GM19099 (cell line): Measurements from ENCODE around the gene PCDHA10.

Experiments used
- POLR2A ChIP-seq: IDR thresholded peaks from 3 replicates; pipeline ENCODE4 v1.6.1; 2011; ENCODE audit warnings: low read depth; ENCODE audit not compliant: insufficient read length; ENCODE audit errors: extremely low read depth

PCDHA10 gene, protein sequence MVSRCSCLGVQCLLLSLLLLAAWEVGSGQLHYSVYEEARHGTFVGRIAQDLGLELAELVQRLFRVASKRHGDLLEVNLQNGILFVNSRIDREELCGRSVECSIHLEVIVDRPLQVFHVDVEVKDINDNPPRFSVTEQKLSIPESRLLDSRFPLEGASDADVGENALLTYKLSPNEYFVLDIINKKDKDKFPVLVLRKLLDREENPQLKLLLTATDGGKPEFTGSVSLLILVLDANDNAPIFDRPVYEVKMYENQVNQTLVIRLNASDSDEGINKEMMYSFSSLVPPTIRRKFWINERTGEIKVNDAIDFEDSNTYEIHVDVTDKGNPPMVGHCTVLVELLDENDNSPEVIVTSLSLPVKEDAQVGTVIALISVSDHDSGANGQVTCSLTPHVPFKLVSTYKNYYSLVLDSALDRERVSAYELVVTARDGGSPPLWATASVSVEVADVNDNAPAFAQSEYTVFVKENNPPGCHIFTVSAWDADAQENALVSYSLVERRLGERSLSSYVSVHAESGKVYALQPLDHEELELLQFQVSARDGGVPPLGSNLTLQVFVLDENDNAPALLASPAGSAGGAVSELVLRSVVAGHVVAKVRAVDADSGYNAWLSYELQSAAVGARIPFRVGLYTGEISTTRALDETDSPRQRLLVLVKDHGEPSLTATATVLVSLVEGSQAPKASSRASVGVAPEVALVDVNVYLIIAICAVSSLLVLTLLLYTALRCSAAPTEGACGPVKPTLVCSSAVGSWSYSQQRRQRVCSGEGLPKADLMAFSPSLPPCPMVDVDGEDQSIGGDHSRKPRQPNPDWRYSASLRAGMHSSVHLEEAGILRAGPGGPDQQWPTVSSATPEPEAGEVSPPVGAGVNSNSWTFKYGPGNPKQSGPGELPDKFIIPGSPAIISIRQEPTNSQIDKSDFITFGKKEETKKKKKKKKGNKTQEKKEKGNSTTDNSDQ

DNA sequence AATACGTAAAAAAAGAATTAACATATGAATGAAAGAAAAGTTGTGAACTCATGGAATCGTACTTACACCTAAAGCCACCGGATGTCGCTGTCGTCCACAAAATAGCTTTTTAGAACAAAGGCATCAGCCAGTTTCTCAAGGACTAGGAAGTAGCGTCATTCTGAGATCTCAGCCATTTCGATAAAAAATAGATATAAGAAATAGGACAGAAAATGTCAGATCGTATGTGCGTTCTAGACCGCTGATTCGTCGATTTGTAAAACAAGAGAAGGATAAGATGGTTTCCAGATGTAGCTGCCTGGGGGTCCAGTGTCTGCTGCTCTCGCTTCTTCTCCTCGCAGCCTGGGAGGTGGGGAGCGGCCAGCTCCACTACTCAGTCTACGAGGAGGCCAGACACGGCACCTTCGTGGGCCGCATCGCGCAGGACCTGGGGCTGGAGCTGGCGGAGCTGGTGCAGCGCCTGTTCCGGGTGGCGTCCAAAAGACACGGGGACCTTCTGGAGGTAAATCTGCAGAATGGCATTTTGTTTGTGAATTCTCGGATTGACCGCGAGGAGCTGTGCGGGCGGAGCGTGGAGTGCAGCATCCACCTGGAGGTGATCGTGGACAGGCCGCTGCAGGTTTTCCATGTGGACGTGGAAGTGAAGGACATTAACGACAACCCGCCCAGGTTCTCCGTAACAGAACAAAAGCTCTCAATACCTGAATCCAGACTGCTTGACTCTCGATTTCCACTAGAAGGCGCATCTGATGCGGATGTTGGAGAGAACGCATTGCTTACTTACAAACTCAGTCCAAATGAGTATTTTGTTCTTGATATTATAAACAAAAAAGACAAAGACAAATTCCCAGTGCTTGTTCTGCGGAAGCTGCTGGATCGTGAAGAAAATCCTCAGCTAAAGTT is at the start of gene PCDHA10:
TSS of gene PCDHA10 (plus strand) at position 126 of the 903 bp plus-strand sequence. CDS start at position 278, 152 bp downstream.
- no peak for TF ChIP-seq POLR2A

DNA sequence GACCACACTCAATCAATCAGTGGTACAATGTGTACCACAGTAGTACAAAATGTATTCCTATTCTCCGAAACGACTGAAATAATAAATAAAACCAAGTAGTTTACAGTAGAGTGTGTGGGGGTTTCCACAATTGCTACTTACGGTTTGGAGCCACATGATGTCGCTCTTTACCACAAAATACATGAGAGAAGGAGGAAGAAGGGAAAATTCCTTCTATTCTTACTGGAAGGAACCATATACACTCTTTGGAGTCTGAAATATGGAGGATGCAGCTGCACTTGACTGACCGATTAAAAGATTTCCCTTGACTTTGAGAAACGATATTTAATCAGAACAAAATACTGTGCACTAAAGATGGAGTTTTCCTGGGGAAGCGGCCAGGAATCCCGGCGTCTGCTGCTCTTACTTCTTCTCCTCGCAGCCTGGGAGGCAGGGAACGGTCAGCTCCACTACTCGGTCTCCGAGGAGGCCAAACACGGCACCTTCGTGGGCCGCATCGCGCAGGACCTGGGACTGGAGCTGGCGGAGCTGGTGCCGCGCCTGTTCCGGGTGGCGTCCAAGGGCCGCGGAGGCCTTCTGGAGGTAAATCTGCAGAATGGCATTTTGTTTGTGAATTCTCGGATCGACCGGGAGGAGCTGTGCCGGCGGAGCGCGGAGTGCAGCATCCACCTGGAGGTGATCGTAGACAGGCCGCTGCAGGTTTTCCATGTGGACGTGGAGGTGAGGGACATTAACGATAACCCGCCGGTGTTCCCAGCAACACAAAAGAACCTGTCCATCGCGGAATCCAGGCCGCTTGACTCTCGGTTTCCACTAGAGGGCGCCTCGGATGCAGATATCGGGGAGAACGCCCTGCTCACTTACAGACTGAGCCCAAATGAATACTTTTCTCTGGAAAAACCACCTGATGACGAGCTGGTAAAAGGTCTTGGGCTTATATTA is 48.6 kb upstream of the PCDHA10 start, which contains the start of gene PCDHA4:
TSS of gene PCDHA4 (plus strand) at position 235 of the 942 bp plus-strand sequence.
- no peak for TF ChIP-seq POLR2A

DNA sequence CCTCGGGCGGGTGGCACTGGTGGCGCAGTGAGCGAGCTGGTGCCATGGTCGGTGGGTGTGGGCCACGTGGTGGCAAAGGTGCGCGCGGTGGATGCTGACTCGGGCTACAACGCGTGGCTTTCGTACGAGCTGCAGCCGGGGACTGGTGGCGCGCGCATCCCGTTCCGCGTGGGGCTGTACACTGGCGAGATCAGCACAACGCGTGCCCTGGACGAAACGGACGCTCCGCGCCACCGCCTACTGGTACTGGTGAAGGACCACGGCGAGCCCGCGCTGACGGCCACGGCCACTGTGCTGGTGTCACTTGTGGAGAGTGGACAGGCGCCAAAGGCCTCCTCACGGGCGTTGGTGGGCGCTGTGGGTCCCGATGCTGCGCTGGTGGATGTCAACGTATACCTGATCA is 46.8 kb upstream of the PCDHA10 start:
- TF ChIP-seq POLR2A: no peak

DNA sequence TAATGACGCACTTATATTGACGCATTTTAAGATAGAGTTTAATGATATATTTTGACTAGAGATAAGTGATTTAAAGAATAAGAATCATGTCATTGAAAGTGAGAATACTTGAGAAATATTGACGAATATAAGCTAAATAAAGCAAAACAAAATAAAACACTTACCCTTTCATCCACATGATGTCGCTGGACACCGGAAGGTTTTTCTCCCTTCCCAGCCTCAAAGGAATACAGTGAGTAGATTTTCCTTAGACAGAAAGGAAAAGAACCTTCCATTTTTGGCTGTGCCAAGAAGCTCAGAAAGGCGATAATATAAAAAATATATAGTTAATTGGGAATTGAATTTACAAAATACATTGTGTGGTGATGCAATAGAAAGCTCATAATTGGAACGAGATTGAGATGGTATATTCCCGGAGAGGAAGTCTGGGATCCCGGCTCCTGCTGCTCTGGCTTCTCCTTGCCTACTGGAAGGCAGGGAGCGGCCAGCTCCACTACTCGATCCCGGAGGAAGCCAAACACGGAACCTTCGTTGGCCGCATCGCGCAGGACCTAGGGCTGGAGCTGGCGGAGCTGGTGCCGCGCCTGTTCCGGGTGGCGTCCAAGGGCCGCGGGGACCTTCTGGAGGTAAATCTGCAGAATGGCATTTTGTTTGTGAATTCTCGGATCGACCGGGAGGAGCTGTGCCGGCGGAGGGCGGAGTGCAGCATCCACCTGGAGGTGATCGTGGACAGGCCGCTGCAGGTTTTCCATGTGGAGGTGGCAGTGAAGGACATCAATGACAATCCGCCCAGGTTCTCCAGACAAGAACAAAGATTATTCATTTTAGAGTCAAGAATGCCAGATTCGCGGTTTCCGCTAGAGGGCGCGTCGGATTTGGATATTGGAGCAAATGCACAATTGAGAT is 34.1 kb upstream of the PCDHA10 start, which contains the start of gene PCDHA5:
TSS of gene PCDHA5 (plus strand) at position 239 of the 906 bp plus-strand sequence.
- TF ChIP-seq POLR2A: no peak

DNA sequence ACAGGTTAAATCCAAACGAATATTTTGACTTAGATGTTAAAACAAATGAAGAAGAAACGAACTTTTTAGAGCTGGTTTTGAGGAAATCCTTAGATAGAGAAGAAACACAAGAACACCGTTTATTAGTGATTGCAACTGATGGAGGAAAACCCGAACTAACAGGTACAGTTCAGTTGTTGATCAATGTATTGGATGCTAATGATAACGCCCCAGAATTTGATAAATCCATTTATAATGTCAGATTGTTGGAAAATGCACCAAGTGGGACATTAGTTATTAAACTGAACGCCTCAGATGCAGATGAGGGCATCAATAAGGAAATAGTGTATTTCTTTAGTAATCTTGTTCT is 33.4 kb upstream of the PCDHA10 start:
- TF ChIP-seq POLR2A: no peak

DNA sequence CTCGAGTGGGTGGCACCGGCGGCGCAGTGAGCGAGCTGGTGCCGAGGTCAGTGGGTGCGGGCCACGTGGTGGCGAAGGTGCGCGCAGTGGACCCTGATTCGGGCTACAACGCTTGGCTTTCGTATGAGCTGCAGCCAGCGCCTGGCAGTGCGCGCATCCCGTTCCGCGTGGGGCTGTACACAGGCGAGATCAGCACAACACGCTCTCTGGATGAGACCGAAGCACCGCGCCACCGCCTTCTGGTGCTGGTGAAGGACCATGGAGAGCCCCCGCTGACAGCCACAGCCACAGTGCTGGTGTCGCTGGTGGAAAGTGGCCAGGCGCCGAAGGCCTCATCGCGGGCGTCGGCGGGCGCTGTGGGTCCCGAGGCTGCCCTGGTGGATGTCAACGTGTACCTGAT is 32.2 kb upstream of the PCDHA10 start:
- no peak for TF ChIP-seq POLR2A

DNA sequence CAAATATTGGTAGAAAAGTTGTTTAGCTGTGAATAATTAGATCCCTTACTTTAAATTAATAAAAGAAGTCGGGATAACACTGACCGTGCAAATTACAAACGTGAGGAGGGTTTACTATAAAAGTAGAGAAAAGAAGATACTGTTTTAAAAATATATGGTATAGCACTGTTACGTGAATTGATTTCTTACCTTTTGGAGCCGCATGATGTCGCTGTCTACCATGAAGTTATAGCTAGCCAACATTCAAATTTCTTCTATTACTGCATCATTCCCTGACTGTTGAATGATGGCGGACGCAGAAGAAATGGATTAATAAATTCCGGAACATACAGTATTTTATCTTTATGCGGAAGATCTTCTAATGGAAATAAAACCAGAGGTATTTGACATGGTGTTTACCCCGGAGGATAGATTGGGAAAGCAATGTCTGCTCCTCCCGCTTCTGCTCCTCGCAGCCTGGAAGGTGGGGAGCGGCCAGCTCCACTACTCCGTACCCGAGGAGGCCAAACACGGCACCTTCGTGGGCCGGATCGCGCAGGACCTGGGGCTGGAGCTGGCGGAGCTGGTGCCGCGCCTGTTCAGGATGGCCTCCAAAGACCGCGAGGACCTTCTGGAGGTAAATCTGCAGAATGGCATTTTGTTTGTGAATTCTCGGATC is 27.9 kb upstream of the PCDHA10 start, which contains the start of gene PCDHA6:
TSS of gene PCDHA6 (plus strand) at position 257 of the 658 bp plus-strand sequence. CDS start at position 389, 132 bp downstream.
- TF ChIP-seq POLR2A: no peak

DNA sequence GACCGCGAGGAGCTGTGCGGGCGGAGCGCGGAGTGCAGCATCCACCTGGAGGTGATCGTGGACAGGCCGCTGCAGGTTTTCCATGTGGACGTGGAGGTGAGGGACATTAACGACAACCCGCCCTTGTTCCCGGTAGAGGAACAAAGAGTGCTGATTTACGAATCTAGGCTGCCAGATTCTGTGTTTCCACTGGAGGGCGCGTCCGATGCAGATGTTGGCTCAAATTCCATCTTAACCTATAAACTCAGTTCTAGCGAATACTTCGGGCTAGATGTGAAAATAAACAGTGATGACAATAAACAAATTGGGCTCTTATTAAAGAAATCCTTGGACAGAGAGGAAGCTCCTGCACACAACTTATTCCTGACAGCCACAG is 27.3 kb upstream of the PCDHA10 start:
- no peak for TF ChIP-seq POLR2A

DNA sequence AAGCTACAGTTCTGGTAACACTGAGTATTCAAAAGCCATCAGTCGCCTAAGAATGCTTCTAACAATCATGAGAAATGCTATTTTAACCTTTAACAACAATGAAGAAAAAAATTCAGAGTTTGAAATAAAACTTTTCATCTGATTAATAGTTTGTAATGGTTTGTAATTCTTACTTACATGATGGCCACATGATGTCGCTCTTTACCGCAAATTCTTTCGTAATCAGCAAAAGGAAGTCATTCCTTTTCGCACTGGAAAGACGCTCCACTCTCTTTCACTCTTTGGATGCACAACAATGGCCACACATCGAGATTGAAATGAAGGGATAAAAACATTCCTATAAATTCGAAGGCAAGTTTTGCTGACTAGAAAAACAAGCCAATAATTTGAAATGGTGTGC is 21.7 kb upstream of the PCDHA10 start, which contains the start of gene PCDHA7:
TSS of gene PCDHA7 (plus strand) at position 277 of the 400 bp plus-strand sequence. CDS start at position 392, 115 bp downstream.
- TF ChIP-seq POLR2A: no peak

DNA sequence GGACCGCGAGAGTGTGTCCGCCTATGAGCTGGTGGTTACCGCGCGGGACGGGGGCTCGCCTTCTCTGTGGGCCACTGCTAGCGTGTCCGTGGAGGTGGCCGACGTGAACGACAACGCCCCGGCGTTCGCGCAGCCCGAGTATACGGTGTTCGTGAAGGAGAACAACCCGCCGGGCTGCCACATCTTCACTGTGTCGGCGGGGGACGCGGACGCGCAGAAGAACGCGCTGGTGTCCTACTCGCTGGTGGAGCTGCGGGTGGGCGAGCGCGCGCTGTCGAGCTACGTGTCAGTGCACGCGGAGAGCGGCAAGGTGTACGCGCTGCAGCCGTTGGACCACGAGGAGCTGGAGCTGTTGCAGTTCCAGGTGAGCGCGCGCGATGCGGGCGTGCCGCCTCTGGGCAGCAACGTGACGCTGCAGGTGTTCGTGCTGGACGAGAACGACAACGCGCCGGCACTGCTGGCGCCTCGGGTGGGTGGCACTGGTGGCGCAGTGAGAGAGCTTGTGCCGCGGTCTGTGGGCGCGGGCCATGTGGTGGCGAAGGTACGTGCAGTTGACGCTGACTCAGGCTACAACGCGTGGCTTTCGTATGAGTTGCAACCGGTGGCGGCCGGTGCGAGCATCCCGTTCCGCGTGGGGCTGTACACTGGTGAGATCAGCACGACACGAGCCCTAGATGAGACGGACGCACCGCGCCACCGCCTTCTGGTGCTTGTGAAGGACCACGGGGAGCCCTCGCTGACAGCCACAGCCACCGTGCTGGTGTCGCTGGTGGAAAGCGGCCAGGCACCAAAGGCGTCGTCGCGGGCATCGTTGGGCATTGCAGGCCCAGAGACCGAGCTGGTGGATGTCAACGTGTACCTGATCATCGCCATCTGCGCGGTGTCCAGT is 19.8 kb upstream of the PCDHA10 start:
- TF ChIP-seq POLR2A: no peak
